ENCODE data around the gene VMP1.

DNA sequence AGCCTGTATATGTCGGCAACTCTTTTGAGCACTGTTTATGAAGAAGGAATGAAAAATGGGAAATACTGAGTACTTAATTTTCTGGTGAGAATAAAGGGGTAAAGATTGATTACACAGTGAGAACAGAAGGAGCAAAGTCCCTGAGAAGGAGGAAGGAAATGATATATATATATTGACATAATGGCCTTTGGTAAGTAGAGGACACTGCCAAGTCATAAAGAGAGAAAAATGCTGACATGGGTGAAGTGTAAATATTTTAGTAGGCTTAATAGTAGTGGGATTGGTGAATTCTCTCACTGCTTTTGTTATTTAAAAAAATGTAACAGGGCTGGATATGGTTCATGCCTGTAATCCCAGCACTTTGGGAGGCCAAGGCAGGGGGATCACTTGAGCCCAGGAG, 16.2 kb downstream of the VMP1 start:
- TF ChIP-seq EZH2 (IDR thresholded peaks at IDR 0.05; ENCODE audit: insufficient read depth, poor library complexity, severe bottlenecking) (no peak), EZH2phosphoT487 (IDR thresholded peaks at IDR 0.05; ENCODE audit: insufficient read depth, low read depth) (no peak)
